WTC11 (cell line): ENCODE measurements around the gene MLC1. TPM values are rescaled to one million over a fixed set of nuclear protein-coding genes. Genes with fewer than 3 reads are reported as not detected.

Experiments
- ATAC-seq: fragments of 200-7000 bp; cut with Tn5 transposase; 2 replicates; pipeline ENCODE4 v1.10.0; 2021; ENCODE audit warnings: mild to moderate bottlenecking, moderate library complexity
- CTCF ChIA-PET: fragments of 300-600 bp; sonication (Branson Sonifier 250); formaldehyde crosslinking; loops from one replicate; lab custom pipeline; 2021; ENCODE audit warnings: antibody characterized with exemption; lab: Charles Lee
- POLR2A ChIA-PET: fragments of 350-600 bp; sonication (Branson Sonifier 250); formaldehyde crosslinking; loops from one replicate; lab custom pipeline; 2021; ENCODE audit warnings: antibody characterized with exemption; lab: Charles Lee
- DNase-seq: peaks from one replicate; pipeline ENCODE4 v3.0.0; 2021; ENCODE audit warnings: low spot score
- H3K27ac Mint-ChIP-seq: 2 replicates; pipeline ENCODE4 v1.8.0; 2021; ENCODE audit warnings: mixed read lengths
- H3K27me3 Mint-ChIP-seq: 2 replicates; pipeline ENCODE4 v1.8.0; 2021; ENCODE audit warnings: low read depth, mild to moderate bottlenecking, moderate library complexity, mixed read lengths
- H3K36me3 Mint-ChIP-seq: 2 replicates; pipeline ENCODE4 v1.8.0; 2021; ENCODE audit warnings: mixed read lengths
- H3K4me1 Mint-ChIP-seq: 2 replicates; pipeline ENCODE4 v1.8.0; 2022; ENCODE audit warnings: mixed read lengths
- H3K4me3 Mint-ChIP-seq: 2 replicates; pipeline ENCODE4 v1.8.0; 2021; ENCODE audit warnings: mild to moderate bottlenecking, moderate library complexity, mixed read lengths
- H3K9me3 Mint-ChIP-seq: 2 replicates; pipeline ENCODE4 v1.8.0; 2021; ENCODE audit warnings: mixed read lengths
- ARID4B ChIP-seq: sonication (generic); formaldehyde crosslinking; IDR thresholded peaks from 2 replicates; pipeline ENCODE4 v1.8.0; 2023; ENCODE audit warnings: missing genetic modification reagents, mild to moderate bottlenecking, borderline replicate concordance
- ATF1 ChIP-seq: sonication (generic); formaldehyde crosslinking; IDR thresholded peaks from 2 replicates; pipeline ENCODE4 v1.8.1; 2023; ENCODE audit warnings: mild to moderate bottlenecking, moderate library complexity, missing genetic modification reagents
- CREM ChIP-seq: sonication (generic); formaldehyde crosslinking; IDR thresholded peaks from 2 replicates; pipeline ENCODE4 v1.8.1; 2022; ENCODE audit warnings: mild to moderate bottlenecking, missing genetic modification reagents, moderate library complexity
- ELF4 ChIP-seq: sonication (generic); formaldehyde crosslinking; IDR thresholded peaks from 2 replicates; pipeline ENCODE4 v1.8.1; 2022; ENCODE audit warnings: low read depth, mild to moderate bottlenecking, moderate library complexity, missing genetic modification reagents
- NFE2L1 ChIP-seq: sonication (generic); formaldehyde crosslinking; IDR thresholded peaks from 2 replicates; pipeline ENCODE4 v1.8.1; 2023; ENCODE audit warnings: missing genetic modification reagents
- NR3C1 ChIP-seq: sonication (generic); formaldehyde crosslinking; conservative IDR thresholded peaks from 2 replicates; pipeline ENCODE4 v1.8.1; 2023; ENCODE audit warnings: low read depth, mild to moderate bottlenecking, missing genetic modification reagents
- ZBTB43 ChIP-seq: sonication (generic); formaldehyde crosslinking; IDR thresholded peaks from 2 replicates; pipeline ENCODE4 v1.8.1; 2023; ENCODE audit warnings: mild to moderate bottlenecking, missing genetic modification reagents
- ZNF138 ChIP-seq: sonication (generic); formaldehyde crosslinking; conservative IDR thresholded peaks from 2 replicates; pipeline ENCODE4 v1.8.1; 2022; ENCODE audit warnings: mild to moderate bottlenecking, moderate library complexity, missing genetic modification reagents
- ZNF317 ChIP-seq: sonication (generic); formaldehyde crosslinking; IDR thresholded peaks from 2 replicates; pipeline ENCODE4 v1.8.1; 2023; ENCODE audit warnings: low read depth, mild to moderate bottlenecking, moderate library complexity, missing genetic modification reagents, borderline replicate concordance
- ZNF416 ChIP-seq: fragments of 250-450 bp; sonication (Bioruptor Pico); IDR thresholded peaks from 2 replicates; pipeline ENCODE4 v1.9.0; 2021; ENCODE audit warnings: mild to moderate bottlenecking, inconsistent platforms
- ZSCAN18 ChIP-seq: fragments of 250-450 bp; sonication (Bioruptor Pico); IDR thresholded peaks from 2 replicates; pipeline ENCODE4 v2.1.2; 2022; ENCODE audit warnings: mild to moderate bottlenecking, moderate library complexity
- total RNA-seq: library from RNA; stranded (reverse); gene quantifications from 3 replicates; pipeline ENCODE4 v1.2.3, GENCODE V29; 2021
- TF ChIP-seq, protein P1 (sequence below): sonication (generic); formaldehyde crosslinking; IDR thresholded peaks from 2 replicates; pipeline ENCODE4 v1.8.0; 2023; ENCODE audit warnings: missing genetic modification reagents

MLC1 gene
- total RNA-seq, 1 experiment from 2014 or later = 0.13 TPM

DNA sequence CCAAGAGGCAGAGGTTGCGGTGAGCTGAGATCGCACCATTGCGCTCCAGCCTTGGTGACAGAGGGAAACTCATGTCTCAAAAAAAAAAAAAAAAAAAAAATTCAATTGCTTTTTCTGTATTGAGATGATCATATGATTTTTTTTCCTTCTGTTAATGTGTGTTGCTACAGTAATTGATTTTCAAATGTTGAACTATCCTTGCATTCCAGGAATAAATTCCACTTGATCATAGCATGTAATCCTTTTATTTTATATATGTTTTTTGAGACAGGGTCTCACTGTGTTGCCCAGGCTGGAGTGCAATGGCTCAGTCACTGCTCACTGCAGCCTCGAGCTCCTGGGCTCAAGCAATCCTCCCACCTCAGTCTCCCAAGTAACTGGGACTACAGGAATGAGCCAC, 37.9 kb upstream of the MLC1 start (continued):
- no peak for TF ChIP-seq ARID4B (CRISPR knock-in tag)
- TF ChIP-seq ZNF416 (CRISPR knock-in tag) = no peak

DNA sequence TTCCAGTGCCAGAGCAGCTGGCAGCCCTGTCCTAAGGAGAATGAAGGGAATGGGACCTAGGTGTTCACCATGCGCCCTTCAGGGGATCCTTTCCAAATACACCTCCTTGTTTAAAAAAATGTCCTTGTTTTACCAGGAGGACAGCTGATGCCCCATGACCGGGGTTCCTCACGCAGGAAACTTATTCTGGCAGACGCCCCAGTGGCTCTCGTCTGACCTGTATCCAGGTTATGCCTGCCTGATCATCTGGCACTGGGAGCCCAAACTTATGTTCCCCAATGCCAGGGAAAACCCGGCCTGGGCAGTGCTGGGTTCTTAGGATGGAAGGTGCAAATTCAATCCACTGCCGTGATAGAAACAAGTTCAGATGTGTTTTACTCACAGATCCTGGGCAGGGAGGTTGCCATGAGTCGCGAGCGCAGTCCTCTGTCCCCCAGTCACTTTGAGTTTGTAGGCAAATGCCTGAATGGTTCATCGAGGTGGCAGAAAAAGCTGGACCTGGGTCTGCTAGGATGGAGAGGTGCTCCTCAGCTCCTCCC, 36.0 kb upstream of the MLC1 start:
- POLR2A ChIA-PET = no interaction called here
- no peak for ATAC-seq

More for the DNA sequence above, 36.0 kb upstream of the MLC1 start:
- Mint-ChIP-seq H3K36me3 (no peaks in the 10 kb centered on the region), H3K4me1 (no peaks in the 10 kb centered on the region), H3K27ac (no peak overlapping the region), H3K9me3 (peaks cover 20% of the 10 kb centered on the region), H3K4me3 (no peak overlapping the region)
- CTCF ChIA-PET = interaction anchor here (1.1 kb wide), 1 partner anchor 62 kb away, joined by 3 read pairs; no protein-coding TSS in a partner anchor
- no peak for TF ChIP-seq ZNF138 (CRISPR knock-in tag)
- no peak for TF ChIP-seq ZSCAN18
- TF ChIP-seq NR3C1 = no peak
- TF ChIP-seq ARID4B (CRISPR knock-in tag) = no peak
- no peak for TF ChIP-seq ATF1 (CRISPR knock-in tag)
- no peak for TF ChIP-seq CREM (CRISPR knock-in tag)
- TF ChIP-seq, protein P1, sequence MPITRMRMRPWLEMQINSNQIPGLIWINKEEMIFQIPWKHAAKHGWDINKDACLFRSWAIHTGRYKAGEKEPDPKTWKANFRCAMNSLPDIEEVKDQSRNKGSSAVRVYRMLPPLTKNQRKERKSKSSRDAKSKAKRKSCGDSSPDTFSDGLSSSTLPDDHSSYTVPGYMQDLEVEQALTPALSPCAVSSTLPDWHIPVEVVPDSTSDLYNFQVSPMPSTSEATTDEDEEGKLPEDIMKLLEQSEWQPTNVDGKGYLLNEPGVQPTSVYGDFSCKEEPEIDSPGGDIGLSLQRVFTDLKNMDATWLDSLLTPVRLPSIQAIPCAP (CRISPR knock-in tag) = no peak
- TF ChIP-seq ZNF317 (CRISPR knock-in tag) = no peak
- TF ChIP-seq ZBTB43 (CRISPR knock-in tag) = no peak
- TF ChIP-seq ELF4 = no peak
- no peak for TF ChIP-seq NFE2L1 (CRISPR knock-in tag)
- TF ChIP-seq, all 79 proteins: peak for 0
- no peak for DNase-seq
- peaks cover 2% of the 10 kb centered on the region; the same call in 1 of the 2 replicates for H3K27me3 Mint-ChIP-seq
